ENCODE data around the gene PGM2L1.
A peak's percentile ranks its signal among the peaks of the same experiment; 100 is the strongest.

The PGM2L1 gene

GRCh38 chr11:74288161-74288560, 110.1 kb downstream of the PGM2L1 start:
- H3K79me1 ChIP-seq (replicated peaks; ENCODE audit: low read length, poor library complexity, severe bottlenecking) = no peaks in the 10 kb centered on the region
- no peak overlapping the region for H3K23ac ChIP-seq (ENCODE audit: low read length in 2 of 2)
- no peaks in the 10 kb centered on the region for H3K36me3 ChIP-seq (ENCODE audit: control insufficient read depth in 1 of 2, insufficient read depth in 2 of 2, low read depth in 1 of 2, low read length in 2 of 2)
- H3K18ac ChIP-seq (ENCODE audit: low read depth in 1 of 2, low read length in 2 of 2) = no peak overlapping the region
- no peak overlapping the region for H3K4me2 ChIP-seq (ENCODE audit: low read length, poor library complexity, severe bottlenecking)
- H3K27me3 ChIP-seq (ENCODE audit: control insufficient read depth in 1 of 2, insufficient read depth in 1 of 2, low read length in 2 of 2) = no peaks in the 10 kb centered on the region
- H3K14ac ChIP-seq (ENCODE audit: low read length in 2 of 2) = no peak overlapping the region
- no peaks in the 10 kb centered on the region for H3K9me3 ChIP-seq (ENCODE audit: control insufficient read depth, low read length)
- WGBS = 0% methylated on average over 1 of the region's 1 CpG
- peak; percentile 83 for DNase-seq
- H3K9ac ChIP-seq (ENCODE audit: low read length) = peak overlapping the region; percentile 51
- H4K8ac ChIP-seq (ENCODE audit: low read length) = no peak overlapping the region
- H2BK5ac ChIP-seq (ENCODE audit: low read depth, low read length, poor library complexity, severe bottlenecking) = no peak overlapping the region
- H3K4ac ChIP-seq (ENCODE audit: low read depth in 1 of 2, low read length in 2 of 2) = no peak overlapping the region
- H2BK120ac ChIP-seq (ENCODE audit: low read depth, low read length) = no peak overlapping the region
- no peak overlapping the region for H2AK5ac ChIP-seq (ENCODE audit: low read length, severe bottlenecking)
- H2BK12ac ChIP-seq (ENCODE audit: low read length in 2 of 2) = no peak overlapping the region
- no peak overlapping the region for H4K91ac ChIP-seq (ENCODE audit: low read length)
- H3K4me3 ChIP-seq (ENCODE audit: insufficient read depth in 1 of 2, low read depth in 1 of 2, low read length in 2 of 2) = no peak overlapping the region
- H2AFZ ChIP-seq (ENCODE audit: low read depth, low read length) = peak overlapping the region; percentile 36
- no peak overlapping the region for H3K27ac ChIP-seq (ENCODE audit: low read length, poor library complexity, severe bottlenecking)
- no peak overlapping the region for H2BK15ac ChIP-seq (ENCODE audit: low read depth, poor library complexity, severe bottlenecking)
- peaks cover 2% of the 10 kb centered on the region for H3K4me1 ChIP-seq (ENCODE audit: control insufficient read depth, insufficient read depth, low read depth, low read length)

GRCh38 chr11:74284466-74284865, 113.8 kb downstream of the PGM2L1 start:
- H2AK5ac ChIP-seq (ENCODE audit: low read length, severe bottlenecking) = no peak overlapping the region
- 81% methylated on average over 2 of the region's 2 CpGs for WGBS
- H2AFZ ChIP-seq (ENCODE audit: low read depth, low read length) = no peak overlapping the region
- no peak overlapping the region for H3K4ac ChIP-seq (ENCODE audit: low read depth in 1 of 2, low read length in 2 of 2)
- H2BK120ac ChIP-seq (ENCODE audit: low read depth, low read length) = no peak overlapping the region
- no peaks in the 10 kb centered on the region for H3K9me3 ChIP-seq (ENCODE audit: control insufficient read depth, low read length)
- H4K91ac ChIP-seq (ENCODE audit: low read length) = no peak overlapping the region
- H4K8ac ChIP-seq (ENCODE audit: low read length) = no peak overlapping the region
- H3K27ac ChIP-seq (ENCODE audit: low read length, poor library complexity, severe bottlenecking) = no peak overlapping the region
- H3K18ac ChIP-seq (ENCODE audit: low read depth in 1 of 2, low read length in 2 of 2) = no peak overlapping the region
- H2BK12ac ChIP-seq (ENCODE audit: low read length in 2 of 2) = peak overlapping the region in 1 of 2 experiments; percentile 4
- H3K36me3 ChIP-seq (ENCODE audit: control insufficient read depth in 1 of 2, insufficient read depth in 2 of 2, low read depth in 1 of 2, low read length in 2 of 2) = no peaks in the 10 kb centered on the region
- H3K79me1 ChIP-seq (replicated peaks; ENCODE audit: low read length, poor library complexity, severe bottlenecking) = no peaks in the 10 kb centered on the region
- DNase-seq = no peak
- H3K27me3 ChIP-seq (ENCODE audit: control insufficient read depth in 1 of 2, insufficient read depth in 1 of 2, low read length in 2 of 2) = no peaks in the 10 kb centered on the region
- no peak overlapping the region for H3K23ac ChIP-seq (ENCODE audit: low read length in 2 of 2)
- no peak overlapping the region for H2BK5ac ChIP-seq (ENCODE audit: low read depth, low read length, poor library complexity, severe bottlenecking)
- no peak overlapping the region for H2BK15ac ChIP-seq (ENCODE audit: low read depth, poor library complexity, severe bottlenecking)
- no peak overlapping the region for H3K4me3 ChIP-seq (ENCODE audit: insufficient read depth in 1 of 2, low read depth in 1 of 2, low read length in 2 of 2)
- H3K9ac ChIP-seq (ENCODE audit: low read length) = no peak overlapping the region
- H3K4me1 ChIP-seq (ENCODE audit: control insufficient read depth, insufficient read depth, low read depth, low read length) = peaks cover 2% of the 10 kb centered on the region
- H3K4me2 ChIP-seq (ENCODE audit: low read length, poor library complexity, severe bottlenecking) = no peak overlapping the region
- H3K14ac ChIP-seq (ENCODE audit: low read length in 2 of 2) = no peak overlapping the region

- H3K27me3 ChIP-seq (ENCODE audit: control insufficient read depth in 1 of 2, insufficient read depth in 1 of 2, low read length in 2 of 2) = no peaks in the 10 kb centered on the region
- H3K4me1 ChIP-seq (ENCODE audit: control insufficient read depth, insufficient read depth, low read depth, low read length) = peaks cover 4% of the 10 kb centered on the region
- H2BK15ac ChIP-seq (ENCODE audit: low read depth, poor library complexity, severe bottlenecking) = no peak overlapping the region
- no peak overlapping the region for H2AFZ ChIP-seq (ENCODE audit: low read depth, low read length)
- H2BK120ac ChIP-seq (ENCODE audit: low read depth, low read length) = no peak overlapping the region
- no peak overlapping the region for H3K9ac ChIP-seq (ENCODE audit: low read length)
- H3K9me3 ChIP-seq (ENCODE audit: control insufficient read depth, low read length) = no peaks in the 10 kb centered on the region
- WGBS = 97% methylated on average over 3 of the region's 3 CpGs
- no peak for DNase-seq
- H3K4me2 ChIP-seq (ENCODE audit: low read length, poor library complexity, severe bottlenecking) = no peak overlapping the region
- no peaks in the 10 kb centered on the region for H3K79me1 ChIP-seq (replicated peaks; ENCODE audit: low read length, poor library complexity, severe bottlenecking)
- no peak overlapping the region for H4K91ac ChIP-seq (ENCODE audit: low read length)
- H2AK5ac ChIP-seq (ENCODE audit: low read length, severe bottlenecking) = no peak overlapping the region
- H3K4ac ChIP-seq (ENCODE audit: low read depth in 1 of 2, low read length in 2 of 2) = no peak overlapping the region
- no peaks in the 10 kb centered on the region for H3K36me3 ChIP-seq (ENCODE audit: control insufficient read depth in 1 of 2, insufficient read depth in 2 of 2, low read depth in 1 of 2, low read length in 2 of 2)
- no peak overlapping the region for H3K14ac ChIP-seq (ENCODE audit: low read length in 2 of 2)
- no peak overlapping the region for H2BK12ac ChIP-seq (ENCODE audit: low read length in 2 of 2)
- H4K8ac ChIP-seq (ENCODE audit: low read length) = no peak overlapping the region
- no peak overlapping the region for H3K27ac ChIP-seq (ENCODE audit: low read length, poor library complexity, severe bottlenecking)
- H3K18ac ChIP-seq (ENCODE audit: low read depth in 1 of 2, low read length in 2 of 2) = no peak overlapping the region
- no peak overlapping the region for H3K4me3 ChIP-seq (ENCODE audit: insufficient read depth in 1 of 2, low read depth in 1 of 2, low read length in 2 of 2)
- H2BK5ac ChIP-seq (ENCODE audit: low read depth, low read length, poor library complexity, severe bottlenecking) = no peak overlapping the region
- no peak overlapping the region for H3K23ac ChIP-seq (ENCODE audit: low read length in 2 of 2)
These were observed 114.6 kb downstream of the PGM2L1 start for GRCh38 chr11:74283580-74284180.

- Histone ChIP-seq H3K27me3 (ENCODE audit: control insufficient read depth in 1 of 2, insufficient read depth in 1 of 2, low read length in 2 of 2) (no peaks in the 10 kb centered on the region), H4K91ac (ENCODE audit: low read length) (no peak overlapping the region), H3K4ac (ENCODE audit: low read depth in 1 of 2, low read length in 2 of 2) (no peak overlapping the region), H3K18ac (ENCODE audit: low read depth in 1 of 2, low read length in 2 of 2) (no peak overlapping the region), H3K4me1 (ENCODE audit: control insufficient read depth, insufficient read depth, low read depth, low read length) (peaks cover 6% of the 10 kb centered on the region), H3K9me3 (ENCODE audit: control insufficient read depth, low read length) (no peaks in the 10 kb centered on the region), H3K79me1 (replicated peaks; ENCODE audit: low read length, poor library complexity, severe bottlenecking) (no peaks in the 10 kb centered on the region), H2AK5ac (ENCODE audit: low read length, severe bottlenecking) (no peak overlapping the region), H2BK120ac (ENCODE audit: low read depth, low read length) (no peak overlapping the region), H2BK12ac (ENCODE audit: low read length in 2 of 2) (no peak overlapping the region), H4K8ac (ENCODE audit: low read length) (no peak overlapping the region), H3K9ac (ENCODE audit: low read length) (no peak overlapping the region), H3K36me3 (ENCODE audit: control insufficient read depth in 1 of 2, insufficient read depth in 2 of 2, low read depth in 1 of 2, low read length in 2 of 2) (no peaks in the 10 kb centered on the region), H3K23ac (ENCODE audit: low read length in 2 of 2) (no peak overlapping the region), H2BK5ac (ENCODE audit: low read depth, low read length, poor library complexity, severe bottlenecking) (no peak overlapping the region), H2BK15ac (ENCODE audit: low read depth, poor library complexity, severe bottlenecking) (no peak overlapping the region), H3K4me2 (ENCODE audit: low read length, poor library complexity, severe bottlenecking) (no peak overlapping the region), H3K4me3 (ENCODE audit: insufficient read depth in 1 of 2, low read depth in 1 of 2, low read length in 2 of 2) (no peak overlapping the region), H3K14ac (ENCODE audit: low read length in 2 of 2) (no peak overlapping the region), H3K27ac (ENCODE audit: low read length, poor library complexity, severe bottlenecking) (no peak overlapping the region), H2AFZ (ENCODE audit: low read depth, low read length) (no peak overlapping the region)
- 86% methylated on average over 5 of the region's 5 CpGs for WGBS
- no peak for DNase-seq
These were observed 115.3 kb downstream of the PGM2L1 start for GRCh38 chr11:74282914-74283371.

Data from mesenchymal stem cell (in vitro differentiated cells and primary cell).